CD14-positive monocyte (primary cell): ENCODE results near the gene PIP5K1C. TPM values are rescaled to one million over a fixed set of nuclear protein-coding genes. Genes with fewer than 3 reads are reported as not detected.

Source experiments
- DNase-seq, 3 donors: peaks; one replicate each; pipeline ENCODE4 v3.0.0-alpha.2; 2011 to 2022
- H2AFZ ChIP-seq: 2 replicates; pipeline ENCODE4 v1.6.0; 2012; ENCODE audit warnings: mild to moderate bottlenecking, low read depth, low read length, inconsistent platforms; ENCODE audit not compliant: insufficient read depth, poor library complexity, severe bottlenecking
- H3K27ac ChIP-seq, 2 donors: 1 replicate in 1 of 2; 2 replicates in 1 of 2; pipeline ENCODE4 v1.5.1; 2012 to 2013; ENCODE audit warnings: low read length in 2 of 2, control low read depth in 1 of 2, inconsistent platforms in 1 of 2, low read depth in 1 of 2, mild to moderate bottlenecking in 1 of 2
- H3K27me3 ChIP-seq, 2 donors: one replicate each; pipeline versions ENCODE4 v1.6.0 to v1.6.1; 2011 to 2013; ENCODE audit warnings: low read length in 2 of 2; ENCODE audit not compliant: control insufficient read depth in 2 of 2, insufficient read depth in 2 of 2
- H3K36me3 ChIP-seq, 2 donors: replicated peaks in 1 of 2; 1 replicate in 1 of 2; 2 replicates in 1 of 2; pipeline versions ENCODE4 v1.5.1 to v1.6.1; 2012 to 2013; ENCODE audit warnings: low read length in 2 of 2, control low read depth in 1 of 2, inconsistent platforms in 1 of 2, mild to moderate bottlenecking in 1 of 2; ENCODE audit not compliant: insufficient read depth in 2 of 2, control insufficient read depth in 1 of 2
- H3K4me1 ChIP-seq, 2 donors: 1 replicate in 1 of 2; 2 replicates in 1 of 2; pipeline versions ENCODE4 v1.5.1 to v1.6.1; 2012 to 2013; ENCODE audit warnings: low read length in 2 of 2, control low read depth in 1 of 2, inconsistent platforms in 1 of 2, mild to moderate bottlenecking in 1 of 2, moderate library complexity in 1 of 2; ENCODE audit not compliant: insufficient read depth in 2 of 2, control insufficient read depth in 1 of 2
- H3K4me2 ChIP-seq: replicated peaks from 2 replicates; pipeline ENCODE3; 2012; ENCODE audit warnings: low read length, moderate library complexity, mild to moderate bottlenecking; ENCODE audit not compliant: poor library complexity, severe bottlenecking; ENCODE audit errors: extremely low read depth
- H3K4me3 ChIP-seq, 3 experiments: fragments of 200-600 bp in 1 of 3; sonication (generic) in 1 of 3; replicated peaks in 1 of 3; 1 replicate in 2 of 3; 2 replicates in 1 of 3; pipeline ENCODE4 v1.5.1; 2011 to 2013; ENCODE audit warnings: low read length in 3 of 3, mild to moderate bottlenecking in 3 of 3, control low read depth in 2 of 3, low read depth in 2 of 3, inconsistent platforms in 1 of 3, moderate library complexity in 1 of 3
- H3K79me2 ChIP-seq: 2 replicates; pipeline ENCODE4 v1.6.0; 2012; ENCODE audit warnings: mild to moderate bottlenecking, control low read depth, inconsistent platforms, low read length, moderate library complexity; ENCODE audit not compliant: insufficient read depth
- H3K9ac ChIP-seq: 2 replicates; pipeline ENCODE4 v1.6.0; 2017; ENCODE audit warnings: low read length, mild to moderate bottlenecking; ENCODE audit not compliant: insufficient read depth, poor library complexity, severe bottlenecking
- H3K9me3 ChIP-seq, 2 donors: replicated peaks in 1 of 2; 1 replicate in 1 of 2; 2 replicates in 1 of 2; pipeline versions ENCODE4 v1.5.1 to v1.6.1; 2012 to 2013; ENCODE audit warnings: low read length in 2 of 2, control low read depth in 1 of 2; ENCODE audit not compliant: control insufficient read depth in 1 of 2, insufficient read depth in 1 of 2
- H4K20me1 ChIP-seq: 2 replicates; pipeline ENCODE4 v1.6.0; 2012; ENCODE audit warnings: mild to moderate bottlenecking, low read length, control low read depth, moderate library complexity; ENCODE audit not compliant: insufficient read depth
- H3K27ac Mint-ChIP-seq, 7 donors: one replicate each; pipeline ENCODE4 v1.8.0; 2020; ENCODE audit warnings: mild to moderate bottlenecking in 7 of 7, mixed read lengths in 7 of 7, moderate library complexity in 6 of 7, inconsistent platforms in 2 of 7
- H3K27me3 Mint-ChIP-seq, 3 donors: one replicate each; pipeline ENCODE4 v1.8.0; 2021 to 2022; ENCODE audit warnings: low read depth in 3 of 3, mild to moderate bottlenecking in 3 of 3, mixed read lengths in 3 of 3, moderate library complexity in 3 of 3, inconsistent platforms in 1 of 3
- H3K36me3 Mint-ChIP-seq, 2 donors: one replicate each; pipeline ENCODE4 v1.8.0; 2020; ENCODE audit warnings: mixed read lengths in 2 of 2, inconsistent platforms in 1 of 2, mild to moderate bottlenecking in 1 of 2
- H3K4me1 Mint-ChIP-seq: one replicate; pipeline ENCODE4 v1.8.0; 2020; ENCODE audit warnings: mild to moderate bottlenecking, mixed read lengths
- H3K4me3 Mint-ChIP-seq, 2 donors: one replicate each; pipeline ENCODE4 v1.8.0; 2020; ENCODE audit warnings: mild to moderate bottlenecking in 2 of 2, mixed read lengths in 2 of 2, moderate library complexity in 1 of 2
- H3K9me3 Mint-ChIP-seq, 7 donors: one replicate each; pipeline ENCODE4 v1.8.0; 2020 to 2022; ENCODE audit warnings: mixed read lengths in 7 of 7, mild to moderate bottlenecking in 6 of 7, moderate library complexity in 6 of 7, inconsistent platforms in 2 of 7
- CTCF ChIP-seq: fragments of 200-600 bp; IDR thresholded peaks from one replicate; pipeline ENCODE4 v1.8.0; 2022; ENCODE audit warnings: antibody characterized with exemption, mild to moderate bottlenecking
- WGBS: methylation state at CpG from one replicate; pipeline ENCODE4 v1.1.5; 2013; ENCODE audit warnings: missing lambda C conversion rate; ENCODE audit not compliant: insufficient coverage; 5-methylcytosine and 5-hydroxymethylcytosine counted together
- intact Hi-C, 2 donors: fragments of 100-400 bp; cut with micrococcal nuclease; formaldehyde crosslinking; loops; one replicate each; pipeline versions ENCODE4 v1.15.0 to v1.15.1; 2023
- polyA plus RNA-seq, 3 donors: library from polyadenylated mRNA; depleted of rRNA in 1 of 3; unstranded in 2 of 3; stranded (reverse) in 1 of 3; fragments of 300-500 nt in 2 of 3; fragments of >200 nt in 1 of 3; fragmentation: Illumina TruSeq in 2 of 3; gene quantifications; 1 replicate in 2 of 3; 2 replicates in 1 of 3; pipeline ENCODE4 v1.2.3, GENCODE V29; 2012 to 2021

Gene PIP5K1C
- polyA plus RNA-seq, 3 donors = 6.5 to 19.5 (median 10.1) TPM

- peaks cover 21 to 25% of the 10 kb centered on the region in 2 donors for H3K4me1 ChIP-seq
- H3K9ac ChIP-seq = no peak overlapping the region
- H3K9me3 ChIP-seq = no peaks in the 10 kb centered on the region
- peaks cover 3 to 18% of the 10 kb centered on the region in 2 donors for H3K27me3 ChIP-seq
- intact Hi-C loops = loop anchor here (5.0 kb wide), 2 partner anchors 39 to 154 kb away; partner anchors contain the start of gene TJP3 (in 2 of the 2)
- H3K36me3 ChIP-seq = peaks cover 20 to 37% of the 10 kb centered on the region in 2 donors
- 96% methylated on average over 32 of the region's 34 CpGs for WGBS
- Mint-ChIP-seq H3K27ac (peak overlapping the region in 1 of 7 donors; percentile 66), H3K27me3 (peaks cover 13 to 29% (median 20%) of the 10 kb centered on the region in 3 donors), H3K9me3 (peaks cover 0 to 2% (median 0%) of the 10 kb centered on the region in 7 donors), H3K4me1 (peaks cover 23% of the 10 kb centered on the region), H3K36me3 (peaks cover 36 to 50% of the 10 kb centered on the region in 2 donors), H3K4me3 (no peak overlapping the region)
- H3K4me2 ChIP-seq = no peak overlapping the region
- H3K27ac ChIP-seq = no peak overlapping the region
- no peak for DNase-seq
- no peak overlapping the region for H3K4me3 ChIP-seq
- H2AFZ ChIP-seq = no peak overlapping the region
- no peak for TF ChIP-seq CTCF
- H3K79me2 ChIP-seq = peaks cover 11% of the 10 kb centered on the region
- H4K20me1 ChIP-seq = peaks cover 98% of the 10 kb centered on the region
These were observed 31.8 kb downstream of the PIP5K1C start for GRCh38 chr19:3668331-3669081.

GRCh38 chr19:3667766-3668165, 32.5 kb downstream of the PIP5K1C start:
- Mint-ChIP-seq H3K27ac (no peak overlapping the region), H3K4me3 (no peak overlapping the region), H3K27me3 (peaks cover 13 to 26% (median 15%) of the 10 kb centered on the region in 3 donors), H3K4me1 (peaks cover 20% of the 10 kb centered on the region), H3K36me3 (peaks cover 42 to 55% of the 10 kb centered on the region in 2 donors), H3K9me3 (peaks cover 0 to 2% (median 0%) of the 10 kb centered on the region in 7 donors)
- no peaks in the 10 kb centered on the region for H3K9me3 ChIP-seq
- H4K20me1 ChIP-seq = peaks cover 94% of the 10 kb centered on the region
- DNase-seq = no peak
- no peak overlapping the region for H3K4me3 ChIP-seq
- peaks cover 11% of the 10 kb centered on the region for H3K79me2 ChIP-seq
- no peak for TF ChIP-seq CTCF
- intact Hi-C loops = loop anchor here (5.0 kb wide), 2 partner anchors 40 to 155 kb away; partner anchors contain the start of gene TJP3 (in 2 of the 2)
- WGBS = 81% methylated on average over 14 of the region's 17 CpGs
- H3K4me2 ChIP-seq = no peak overlapping the region
- H3K36me3 ChIP-seq = peaks cover 27 to 44% of the 10 kb centered on the region in 2 donors
- peaks cover 3 to 18% of the 10 kb centered on the region in 2 donors for H3K27me3 ChIP-seq
- peaks cover 21 to 25% of the 10 kb centered on the region in 2 donors for H3K4me1 ChIP-seq
- no peak overlapping the region for H3K27ac ChIP-seq
- H3K9ac ChIP-seq = no peak overlapping the region
- no peak overlapping the region for H2AFZ ChIP-seq
